HG03196 (cell line): Measurements from ENCODE around the gene HEATR9.
A peak's percentile ranks its signal among the peaks of the same experiment; 100 is the strongest.

Source experiments
- ATAC-seq: cut with Tn5 transposase; IDR thresholded peaks from one replicate; pipeline ENCODE4 v1.9.1; 2021; ENCODE audit not compliant: unreplicated experiment

Gene HEATR9

GRCh38 chr17:35895636-35896587, 27.2 kb upstream of the HEATR9 start:
- ATAC-seq = no peak

GRCh38 chr17:35894206-35894605, 25.5 kb upstream of the HEATR9 start:
- no peak for ATAC-seq

DNA sequence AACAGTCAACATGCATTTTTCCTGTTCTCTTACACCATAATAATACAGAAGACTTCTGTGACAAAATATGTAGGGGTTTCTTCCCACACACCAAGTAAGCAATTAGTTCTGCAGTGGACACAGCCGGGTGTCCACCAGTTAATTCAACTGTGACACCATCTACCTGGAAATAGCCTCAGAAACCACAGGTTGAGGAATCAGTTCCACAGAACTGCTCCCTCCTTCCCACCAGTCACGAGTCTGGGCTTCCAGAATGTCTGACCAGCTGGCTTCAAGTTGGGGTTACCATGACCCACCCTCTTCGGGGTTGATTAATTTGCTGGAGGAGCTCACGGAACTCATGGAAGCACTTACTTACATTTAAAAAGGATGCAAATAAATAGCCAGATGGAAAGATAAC, 25.1 kb upstream of the HEATR9 start:
- no peak for ATAC-seq

- ATAC-seq = no peak
Measured at GRCh38 chr17:35892091-35893035, 23.7 kb upstream of the HEATR9 start.

DNA sequence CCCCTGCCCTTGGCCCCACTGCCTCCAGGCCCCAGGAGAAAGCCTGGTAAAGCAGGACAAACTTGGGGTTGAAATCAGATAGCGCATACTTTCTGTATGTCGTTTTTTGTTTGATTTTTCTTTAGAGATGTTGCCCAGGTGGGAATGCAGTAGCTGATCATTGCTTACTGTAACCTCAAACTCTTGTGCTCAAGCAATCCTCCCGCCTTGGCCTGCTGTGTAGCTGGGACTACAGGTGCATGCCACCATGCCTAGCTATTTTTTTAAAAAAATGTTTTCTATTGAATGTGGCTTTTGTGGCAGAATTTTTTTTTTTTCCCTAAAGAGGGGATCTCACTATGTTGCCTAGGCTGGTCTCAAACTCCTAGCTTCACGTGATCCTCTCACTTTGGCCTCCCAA, 22.6 kb upstream of the HEATR9 start:
- no peak for ATAC-seq

DNA sequence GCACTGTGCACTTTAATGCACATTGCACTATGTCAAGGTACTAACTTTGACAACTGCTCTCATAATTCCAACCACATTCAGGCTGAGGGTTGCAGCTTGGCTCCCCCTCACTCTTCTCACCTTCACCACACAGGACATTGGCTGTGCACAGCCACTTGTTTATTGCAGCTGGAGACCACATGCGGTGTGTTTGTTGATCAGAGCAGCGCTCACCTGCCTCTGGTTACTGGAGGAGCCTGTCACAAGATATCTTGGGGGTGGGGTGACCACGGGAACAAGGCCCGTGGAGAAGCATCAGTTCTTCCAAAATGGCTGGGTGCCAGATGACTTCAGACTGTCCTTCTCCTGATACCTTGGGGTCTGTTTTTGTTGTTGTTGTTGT, 22.1 kb upstream of the HEATR9 start:
- no peak for ATAC-seq

DNA sequence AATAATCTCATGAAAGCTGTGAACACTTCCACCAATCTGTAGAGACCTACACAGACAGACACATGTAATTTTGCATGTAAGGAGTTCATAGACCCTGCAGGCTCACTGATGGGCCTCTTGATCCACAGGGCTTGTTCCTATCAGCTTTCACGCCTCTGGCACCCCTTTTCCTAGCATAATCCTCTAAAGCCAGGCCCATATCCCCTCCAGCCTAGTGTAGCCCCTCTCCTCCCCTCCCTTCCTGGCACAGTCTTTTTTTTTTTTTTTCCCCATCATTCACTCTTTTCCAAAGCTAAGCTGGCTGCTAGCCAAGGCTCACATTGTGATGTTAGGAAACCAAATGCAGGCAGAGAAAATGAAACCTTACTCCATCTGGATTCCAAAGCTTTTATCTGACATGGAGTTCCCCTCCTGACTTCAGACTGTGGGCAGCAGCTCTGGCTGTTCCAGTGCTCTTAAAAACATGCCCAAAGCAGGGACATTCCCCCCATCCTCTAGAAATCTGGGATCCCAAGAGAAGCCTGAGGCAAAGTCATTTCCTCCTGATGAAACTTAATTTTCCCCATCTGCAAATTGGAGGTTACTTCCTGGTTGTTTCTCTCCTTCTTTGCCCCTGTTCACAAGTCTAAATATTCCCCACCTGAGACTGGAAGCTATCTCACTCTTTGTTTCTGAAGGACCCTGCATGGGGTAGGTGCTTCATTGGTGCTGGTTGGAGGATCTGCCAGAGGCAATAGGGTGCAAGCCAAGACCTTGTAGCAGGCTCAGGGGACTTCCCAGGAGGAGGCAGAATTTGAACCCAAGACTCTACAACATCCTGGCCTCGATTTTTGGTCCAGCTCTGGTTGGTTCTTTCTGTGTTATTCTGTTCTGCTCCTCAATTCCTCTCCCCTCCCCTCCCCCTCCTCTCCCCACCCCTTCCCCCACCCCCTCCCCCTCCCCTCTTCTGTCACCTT, 21.4 kb upstream of the HEATR9 start:
- no peak for ATAC-seq

DNA sequence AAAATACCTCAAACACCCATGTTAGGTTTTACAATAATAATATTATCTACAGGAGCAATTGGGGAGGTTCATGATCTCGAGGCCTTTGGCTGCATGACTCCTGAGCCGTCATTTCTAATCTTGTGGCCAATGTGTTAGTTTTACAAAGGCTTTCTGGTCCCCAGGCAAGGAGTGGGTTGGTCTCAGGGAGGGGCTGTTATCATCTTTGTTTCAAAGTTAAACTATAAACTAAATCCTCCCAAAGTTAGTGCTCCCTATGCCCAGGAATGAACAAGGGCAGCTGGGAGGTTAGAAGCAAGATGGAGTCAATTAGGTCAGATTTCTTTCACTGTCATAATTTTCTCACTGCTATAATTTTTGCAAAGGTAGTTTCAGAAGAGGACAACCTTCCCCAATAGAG, 20.6 kb upstream of the HEATR9 start:
- ATAC-seq = no peak

GRCh38 chr17:35879773-35880654, 11.3 kb upstream of the HEATR9 start, which contains the start of gene CCL5:
TSS of gene CCL5 (minus strand) at chr17:35880360.
- peak; percentile 88 for ATAC-seq

DNA sequence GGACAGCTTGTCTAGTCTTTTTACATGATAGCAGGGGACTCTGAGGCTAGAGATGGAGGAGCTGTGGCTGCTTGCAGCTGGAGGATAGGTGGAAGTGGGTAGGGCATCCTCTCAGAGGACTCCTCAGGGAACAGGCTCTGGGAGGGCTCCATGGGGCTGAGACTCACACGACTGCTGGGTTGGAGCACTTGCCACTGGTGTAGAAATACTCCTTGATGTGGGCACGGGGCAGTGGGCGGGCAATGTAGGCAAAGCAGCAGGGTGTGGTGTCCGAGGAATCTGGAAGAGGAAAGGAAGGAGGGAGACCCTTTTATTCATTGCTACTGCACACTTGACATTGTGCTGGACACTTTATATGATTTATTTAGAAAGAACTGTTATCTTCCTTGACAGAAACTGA, 9.7 kb upstream of the HEATR9 start:
- ATAC-seq = no peak

- ATAC-seq = no peak
Measured at GRCh38 chr17:35877345-35878029, 8.8 kb upstream of the HEATR9 start.

- no peak for ATAC-seq
Measured at GRCh38 chr17:35876534-35876933, 7.8 kb upstream of the HEATR9 start.

DNA sequence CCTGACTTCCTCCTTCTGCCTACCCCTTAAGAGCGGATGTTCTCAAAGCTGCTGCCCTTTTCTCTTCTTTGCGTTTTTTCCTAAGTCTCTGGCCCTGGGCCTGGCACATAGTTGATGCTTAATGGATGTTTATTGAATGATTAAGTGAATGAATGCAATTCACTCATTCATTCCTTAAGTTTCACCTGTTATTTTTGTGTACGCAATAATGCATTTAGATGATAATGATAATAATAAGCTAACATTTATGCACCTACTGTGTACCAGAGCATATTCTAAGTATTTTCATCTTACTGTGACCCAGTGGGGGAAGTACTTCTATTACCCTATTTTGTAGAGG, 7.1 kb upstream of the HEATR9 start:
- no peak for ATAC-seq

GRCh38 chr17:35875072-35875799, 6.5 kb upstream of the HEATR9 start:
- ATAC-seq = no peak

- no peak for ATAC-seq
Measured at GRCh38 chr17:35872196-35872980, 3.7 kb upstream of the HEATR9 start.

GRCh38 chr17:35870906-35871819, 2.5 kb upstream of the HEATR9 start:
- ATAC-seq = no peak

GRCh38 chr17:35867574-35867973, 1.1 kb downstream of the HEATR9 start:
- ATAC-seq = no peak
